Measurements from ENCODE around the gene NUBP2.

DNA sequence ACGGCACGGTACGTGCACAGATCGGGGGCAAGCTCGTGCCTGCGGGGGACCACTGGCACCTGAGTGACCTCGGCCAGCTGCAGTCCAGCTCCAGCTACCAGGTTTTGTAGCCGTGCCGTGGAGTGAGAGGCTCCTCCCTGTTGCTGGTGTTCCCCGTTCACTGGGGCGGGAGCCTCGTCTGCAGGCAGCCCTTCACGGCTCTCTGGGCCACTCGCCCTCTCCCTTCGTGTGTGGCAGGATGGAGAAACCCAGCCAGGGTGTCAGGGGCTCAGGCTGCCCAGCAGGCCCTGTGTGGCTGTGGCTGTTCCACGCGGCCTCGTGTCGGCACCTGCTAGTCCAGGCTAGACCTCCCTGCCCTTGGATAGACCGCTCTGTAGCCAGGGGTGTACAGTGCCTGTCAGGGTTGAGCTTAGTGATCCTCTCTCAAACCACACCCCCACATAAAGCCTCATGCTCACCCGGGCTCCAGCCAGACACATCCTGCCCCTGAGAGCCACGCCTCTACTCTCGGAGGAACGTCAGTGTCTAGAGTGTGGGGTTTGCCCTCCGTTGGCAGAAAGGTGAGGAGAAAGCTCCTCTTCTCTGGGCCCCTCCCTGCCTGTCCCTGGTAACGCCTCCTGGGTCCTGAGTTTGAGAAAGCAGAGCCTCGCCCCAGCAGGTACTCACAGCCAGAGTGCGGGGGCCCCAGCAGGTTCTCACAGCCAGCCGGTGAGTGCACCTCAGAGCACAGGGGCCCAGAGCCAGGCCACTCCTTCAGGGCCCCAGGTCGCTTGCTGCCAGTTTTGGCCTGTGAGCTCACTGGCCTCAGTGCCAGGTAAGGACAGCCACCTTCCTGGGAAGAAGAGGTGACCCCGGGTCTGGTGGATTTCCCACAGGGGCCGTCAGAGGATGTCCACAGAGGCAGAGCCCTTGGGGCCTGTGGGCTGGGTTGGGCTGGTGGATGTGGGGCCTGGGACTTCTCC, 39.1 kb upstream of the NUBP2 start:
- TF ChIP-seq, protein P1, sequence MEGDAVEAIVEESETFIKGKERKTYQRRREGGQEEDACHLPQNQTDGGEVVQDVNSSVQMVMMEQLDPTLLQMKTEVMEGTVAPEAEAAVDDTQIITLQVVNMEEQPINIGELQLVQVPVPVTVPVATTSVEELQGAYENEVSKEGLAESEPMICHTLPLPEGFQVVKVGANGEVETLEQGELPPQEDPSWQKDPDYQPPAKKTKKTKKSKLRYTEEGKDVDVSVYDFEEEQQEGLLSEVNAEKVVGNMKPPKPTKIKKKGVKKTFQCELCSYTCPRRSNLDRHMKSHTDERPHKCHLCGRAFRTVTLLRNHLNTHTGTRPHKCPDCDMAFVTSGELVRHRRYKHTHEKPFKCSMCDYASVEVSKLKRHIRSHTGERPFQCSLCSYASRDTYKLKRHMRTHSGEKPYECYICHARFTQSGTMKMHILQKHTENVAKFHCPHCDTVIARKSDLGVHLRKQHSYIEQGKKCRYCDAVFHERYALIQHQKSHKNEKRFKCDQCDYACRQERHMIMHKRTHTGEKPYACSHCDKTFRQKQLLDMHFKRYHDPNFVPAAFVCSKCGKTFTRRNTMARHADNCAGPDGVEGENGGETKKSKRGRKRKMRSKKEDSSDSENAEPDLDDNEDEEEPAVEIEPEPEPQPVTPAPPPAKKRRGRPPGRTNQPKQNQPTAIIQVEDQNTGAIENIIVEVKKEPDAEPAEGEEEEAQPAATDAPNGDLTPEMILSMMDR (IDR thresholded peaks at IDR 0.05) = no peak
- TF ChIP-seq POLR2A (IDR thresholded peaks at IDR 0.05) = no peak
